Right lobe of liver (tissue), 4 donors: ENCODE results near the gene GRID1.

Experiments used
- POLR2A ChIP-seq: fragments of 450-650 bp; IDR thresholded peaks from one replicate; pipeline ENCODE4 v1.6.1; 2017; ENCODE audit warnings: antibody characterized with exemption, mild to moderate bottlenecking
- TF ChIP-seq, protein P1 (sequence below), 4 donors: fragments of 200-600 bp in 3 of 4; fragments of 450-650 bp in 1 of 4; IDR thresholded peaks; one replicate each; pipeline versions ENCODE4 v1.5.1 to v1.8.0; 2016 to 2022; ENCODE audit warnings: antibody characterized with exemption in 4 of 4, mild to moderate bottlenecking in 2 of 4
- donor health status: DM: no; HTN: no; CAD: no.
- donor health status: DM: no; HTN: no; CAD: no.
- donor health status: DM: no; HTN: yes; CAD: no.

DNA sequence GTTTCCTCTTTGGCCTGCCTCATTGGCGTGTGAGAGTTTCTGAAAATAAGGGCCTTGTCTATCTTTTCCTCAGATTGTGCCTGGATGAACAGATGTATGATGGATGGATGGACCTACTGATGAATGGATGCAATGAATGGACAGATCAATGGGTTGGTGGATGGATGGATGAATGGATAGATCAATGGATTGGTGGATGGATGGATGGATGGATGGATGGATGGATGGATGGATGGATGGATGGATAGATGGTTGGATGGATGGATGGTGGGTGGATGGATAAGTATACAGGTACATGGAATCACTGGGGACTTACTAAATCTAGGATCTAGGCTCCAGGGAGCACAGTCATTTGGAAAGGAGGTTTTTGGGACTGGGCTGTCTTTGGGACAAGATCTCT is 331.9 kb downstream of the GRID1 start:
- TF ChIP-seq POLR2A = no peak
- TF ChIP-seq, protein P1, sequence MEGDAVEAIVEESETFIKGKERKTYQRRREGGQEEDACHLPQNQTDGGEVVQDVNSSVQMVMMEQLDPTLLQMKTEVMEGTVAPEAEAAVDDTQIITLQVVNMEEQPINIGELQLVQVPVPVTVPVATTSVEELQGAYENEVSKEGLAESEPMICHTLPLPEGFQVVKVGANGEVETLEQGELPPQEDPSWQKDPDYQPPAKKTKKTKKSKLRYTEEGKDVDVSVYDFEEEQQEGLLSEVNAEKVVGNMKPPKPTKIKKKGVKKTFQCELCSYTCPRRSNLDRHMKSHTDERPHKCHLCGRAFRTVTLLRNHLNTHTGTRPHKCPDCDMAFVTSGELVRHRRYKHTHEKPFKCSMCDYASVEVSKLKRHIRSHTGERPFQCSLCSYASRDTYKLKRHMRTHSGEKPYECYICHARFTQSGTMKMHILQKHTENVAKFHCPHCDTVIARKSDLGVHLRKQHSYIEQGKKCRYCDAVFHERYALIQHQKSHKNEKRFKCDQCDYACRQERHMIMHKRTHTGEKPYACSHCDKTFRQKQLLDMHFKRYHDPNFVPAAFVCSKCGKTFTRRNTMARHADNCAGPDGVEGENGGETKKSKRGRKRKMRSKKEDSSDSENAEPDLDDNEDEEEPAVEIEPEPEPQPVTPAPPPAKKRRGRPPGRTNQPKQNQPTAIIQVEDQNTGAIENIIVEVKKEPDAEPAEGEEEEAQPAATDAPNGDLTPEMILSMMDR (IDR thresholded peaks at IDR 0.05) = no peak
